ENCODE results near the gene TMEM187.

DNA sequence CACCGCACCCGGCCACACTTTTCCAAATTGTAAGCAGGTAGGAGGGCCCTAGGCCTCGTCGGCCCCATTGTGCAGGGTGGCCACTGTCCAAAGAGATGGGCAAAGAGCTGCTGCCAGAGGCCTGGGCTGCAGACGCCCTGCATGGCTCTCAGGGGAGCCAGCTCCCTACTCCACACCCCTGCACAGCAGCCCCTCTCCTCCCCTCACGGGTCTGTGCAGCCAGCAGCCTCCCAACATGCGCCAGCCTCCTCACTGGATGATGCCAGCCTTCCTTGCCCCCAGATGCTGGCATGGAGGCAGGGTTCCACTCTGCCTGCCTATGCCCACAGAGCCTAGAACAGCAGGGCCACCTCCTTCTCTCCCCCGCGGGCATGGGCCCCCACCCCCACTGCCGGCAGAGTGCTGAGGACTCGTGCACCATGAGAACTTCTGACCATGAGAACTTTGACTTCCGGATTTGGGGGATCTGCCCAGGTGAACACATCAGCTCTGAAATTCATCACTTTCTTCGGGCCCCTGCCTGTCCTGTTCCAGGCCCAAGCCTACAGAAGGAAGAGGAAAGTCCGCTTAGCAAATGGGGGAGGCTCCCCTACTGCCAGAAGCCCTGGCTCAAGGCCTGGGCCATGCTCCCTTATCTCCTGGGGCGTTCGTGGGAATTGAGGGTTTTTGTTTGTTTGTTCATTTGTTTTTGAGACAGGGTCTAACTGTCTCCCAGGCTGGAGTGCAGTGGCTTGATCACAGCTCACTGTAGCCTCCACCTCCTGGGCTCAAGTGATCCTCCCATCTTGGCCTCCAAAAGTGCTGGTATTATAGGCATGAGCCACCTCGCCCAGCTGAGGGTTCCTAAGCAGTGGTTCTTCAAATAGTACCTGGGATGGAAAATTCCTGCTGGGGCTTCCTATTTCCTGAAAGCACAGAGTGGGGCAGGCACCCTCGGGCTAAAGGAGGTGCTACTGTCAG, 39.1 kb downstream of the TMEM187 start:
- TF ChIP-seq POLR2AphosphoS5 (IDR thresholded peaks at IDR 0.05; ENCODE audit: low read depth, low read length) (0 out of 2 replicates have a peak, but pooled peaks have one; percentile 32), POLR2A (IDR thresholded peaks at IDR 0.05; ENCODE audit: low read depth, low read length) (no peak), TAF1 (IDR thresholded peaks at IDR 0.05; ENCODE audit: low read depth, low read length) (no peak), SPI1 (IDR thresholded peaks at IDR 0.05; ENCODE audit: low read depth, low read length) (no peak), POU2F2 (IDR thresholded peaks at IDR 0.05; ENCODE audit: low read depth, low read length) (no peak), PAX5 (IDR thresholded peaks at IDR 0.05; ENCODE audit: insufficient read depth, low read length, severe bottlenecking) (no peak)
